Liver (tissue), 9 donors: ENCODE data around the gene CHKA. TPM values are rescaled to one million over a fixed set of nuclear protein-coding genes. Genes with fewer than 3 reads are reported as not detected.

Source experiments
- DNase-seq: peaks from one replicate; pipeline ENCODE4 v3.0.0-alpha.2; 2017; ENCODE audit warnings: low spot score
- H3K27ac ChIP-seq, 2 donors: one replicate each; pipeline ENCODE4 v1.7.0; 2013; ENCODE audit warnings: inconsistent platforms in 2 of 2, low read length in 2 of 2, control low read depth in 1 of 2, low read depth in 1 of 2, mild to moderate bottlenecking in 1 of 2
- H3K27me3 ChIP-seq, 4 donors: one replicate each; pipeline versions ENCODE4 v1.6.1 to v1.7.0; 2013; ENCODE audit warnings: low read length in 3 of 4, inconsistent platforms in 1 of 4, mild to moderate bottlenecking in 1 of 4, moderate library complexity in 1 of 4; ENCODE audit not compliant: control insufficient read depth in 4 of 4, insufficient read depth in 4 of 4
- H3K36me3 ChIP-seq, 4 donors: one replicate each; pipeline versions ENCODE4 v1.6.1 to v1.7.0; 2013; ENCODE audit warnings: low read length in 3 of 4, mild to moderate bottlenecking in 3 of 4, low read depth in 1 of 4, moderate library complexity in 1 of 4; ENCODE audit not compliant: control insufficient read depth in 4 of 4, insufficient read depth in 3 of 4
- H3K4me1 ChIP-seq, 4 donors: one replicate each; pipeline versions ENCODE4 v1.6.1 to v1.7.0; 2013; ENCODE audit warnings: low read length in 3 of 4, mild to moderate bottlenecking in 3 of 4, moderate library complexity in 1 of 4; ENCODE audit not compliant: control insufficient read depth in 4 of 4, insufficient read depth in 4 of 4
- H3K4me3 ChIP-seq, 3 donors: one replicate each; pipeline versions ENCODE4 v1.6.1 to v1.7.0; 2013; ENCODE audit warnings: low read length in 3 of 3, control low read depth in 1 of 3, low read depth in 1 of 3, mild to moderate bottlenecking in 1 of 3
- H3K9ac ChIP-seq, 2 donors: one replicate each; pipeline ENCODE4 v1.7.0; 2013; ENCODE audit warnings: low read length in 2 of 2, mild to moderate bottlenecking in 2 of 2, moderate library complexity in 2 of 2, control low read depth in 1 of 2, low read depth in 1 of 2
- H3K9me3 ChIP-seq, 4 donors: one replicate each; pipeline versions ENCODE4 v1.6.1 to v1.7.0; 2013; ENCODE audit warnings: low read length in 3 of 4; ENCODE audit not compliant: control insufficient read depth in 4 of 4
- EGR1 ChIP-seq, 2 donors: IDR thresholded peaks; 2 replicates each; pipeline ENCODE4 v1.6.1; 2016 to 2018; ENCODE audit warnings: antibody characterized with exemption in 2 of 2, low read depth in 2 of 2
- FOXA1 ChIP-seq: IDR thresholded peaks from 2 replicates; pipeline ENCODE4 v1.6.1; 2016; ENCODE audit warnings: antibody characterized with exemption
- FOXA2 ChIP-seq: IDR thresholded peaks from 2 replicates; pipeline ENCODE4 v1.6.1; 2016; ENCODE audit warnings: antibody characterized with exemption
- GABPA ChIP-seq, 2 donors: IDR thresholded peaks in 1 of 2; conservative IDR thresholded peaks in 1 of 2; 2 replicates each; pipeline ENCODE4 v1.6.1; 2016; ENCODE audit warnings: antibody characterized with exemption in 2 of 2, mild to moderate bottlenecking in 1 of 2, moderate library complexity in 1 of 2
- HNF4A ChIP-seq, 2 donors: conservative IDR thresholded peaks; 2 replicates each; pipeline ENCODE4 v1.6.1; 2016; ENCODE audit warnings: antibody characterized with exemption in 2 of 2, mild to moderate bottlenecking in 2 of 2
- HNF4G ChIP-seq: IDR thresholded peaks from 2 replicates; pipeline ENCODE4 v1.6.1; 2016; ENCODE audit warnings: antibody characterized with exemption
- JUND ChIP-seq, 2 donors: IDR thresholded peaks; 2 replicates each; pipeline ENCODE4 v1.6.1; 2016; ENCODE audit warnings: antibody characterized with exemption in 2 of 2
- NR2F2 ChIP-seq: IDR thresholded peaks from 2 replicates; pipeline ENCODE4 v1.6.1; 2016; ENCODE audit warnings: antibody characterized with exemption
- RAD21 ChIP-seq, 2 donors: IDR thresholded peaks; 2 replicates each; pipeline ENCODE4 v1.6.1; 2016; ENCODE audit warnings: antibody characterized with exemption in 2 of 2, mild to moderate bottlenecking in 2 of 2
- REST ChIP-seq: IDR thresholded peaks from 2 replicates; pipeline ENCODE4 v1.6.1; 2016; ENCODE audit warnings: antibody characterized with exemption, mild to moderate bottlenecking
- RXRA ChIP-seq, 2 donors: IDR thresholded peaks; 2 replicates each; pipeline ENCODE4 v1.6.1; 2017 to 2018; ENCODE audit warnings: antibody characterized with exemption in 2 of 2, mild to moderate bottlenecking in 1 of 2
- SP1 ChIP-seq: IDR thresholded peaks from 2 replicates; pipeline ENCODE4 v1.6.1; 2018; ENCODE audit warnings: antibody characterized with exemption, mild to moderate bottlenecking
- TAF1 ChIP-seq: conservative IDR thresholded peaks from 2 replicates; pipeline ENCODE4 v1.6.1; 2016; ENCODE audit warnings: antibody characterized with exemption, mild to moderate bottlenecking
- YY1 ChIP-seq: IDR thresholded peaks from 2 replicates; pipeline ENCODE4 v1.6.1; 2016; ENCODE audit warnings: antibody characterized with exemption, mild to moderate bottlenecking
- WGBS: extraction: QIAGEN DNeasy Blood & Tissue Kit; methylation state at CpG from one replicate; pipeline ENCODE4 v1.1.7; 2013; 5-methylcytosine and 5-hydroxymethylcytosine counted together
- polyA plus RNA-seq, 2 donors: library from polyadenylated mRNA; stranded (reverse) in 1 of 2; unstranded in 1 of 2; fragments of 200-250 nt in 1 of 2; fragments of >200 nt in 1 of 2; fragmentation: Nextera tagmentation in 1 of 2; extraction: Ambion mirVana in 1 of 2; gene quantifications; one replicate each; pipeline versions ENCODE4 v1.2.1 to v1.2.3, GENCODE V29; 2013 to 2015
- total RNA-seq, 2 donors: library from RNA; depleted of rRNA; stranded (reverse); fragments of >200 nt; gene quantifications; one replicate each; pipeline ENCODE4 v1.2.3, GENCODE V29; 2014
- TF ChIP-seq, protein P1 (sequence below): IDR thresholded peaks from 2 replicates; pipeline ENCODE4 v1.6.1; 2016; ENCODE audit warnings: antibody characterized with exemption
- TF ChIP-seq, protein P2 (sequence below): IDR thresholded peaks from 2 replicates; pipeline ENCODE4 v1.6.1; 2016; ENCODE audit warnings: antibody characterized with exemption
- TF ChIP-seq, protein P3 (sequence below): IDR thresholded peaks from 2 replicates; pipeline ENCODE4 v1.6.1; 2016; ENCODE audit warnings: antibody characterized with exemption
- donor health status: healthy.
- donor health status: healthy.
- donor health status: healthy.
- donor health status: healthy.
- donor health status: healthy.

CHKA gene
- total and polyA plus RNA-seq, 4 donors, result 11.4 to 41.9 (median 17.3) TPM

DNA sequence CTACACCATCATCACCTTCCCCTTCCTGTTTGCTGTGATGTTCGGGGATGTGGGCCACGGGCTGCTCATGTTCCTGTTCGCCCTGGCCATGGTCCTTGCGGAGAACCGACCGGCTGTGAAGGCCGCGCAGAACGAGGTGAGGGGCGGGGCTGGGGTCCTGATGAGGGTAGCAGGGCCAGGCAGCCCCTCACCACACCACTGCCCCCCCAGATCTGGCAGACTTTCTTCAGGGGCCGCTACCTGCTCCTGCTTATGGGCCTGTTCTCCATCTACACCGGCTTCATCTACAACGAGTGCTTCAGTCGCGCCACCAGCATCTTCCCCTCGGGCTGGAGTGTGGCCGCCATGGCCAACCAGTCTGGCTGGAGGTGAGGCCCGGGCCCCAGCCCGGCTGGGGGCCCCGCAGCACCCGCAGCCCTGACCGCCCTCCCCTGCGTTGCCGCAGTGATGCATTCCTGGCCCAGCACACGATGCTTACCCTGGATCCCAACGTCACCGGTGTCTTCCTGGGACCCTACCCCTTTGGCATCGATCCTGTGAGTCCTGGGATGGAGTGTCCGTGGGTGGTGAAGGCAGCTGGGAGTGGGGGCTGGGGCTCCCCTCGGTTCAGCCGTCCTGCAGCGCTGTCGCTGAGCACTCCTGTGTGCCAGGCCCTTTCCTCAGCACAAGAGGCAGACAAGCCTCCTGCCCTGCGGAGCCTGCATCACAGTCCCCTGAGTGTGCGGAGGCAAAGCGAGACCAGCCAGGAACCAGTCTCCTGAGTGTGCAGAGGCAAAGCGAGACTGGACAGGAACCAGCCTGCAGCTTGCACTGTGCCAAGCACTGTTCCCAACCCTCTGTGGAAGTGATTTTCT is 73.5 kb downstream of the CHKA start:
- Histone ChIP-seq H3K27me3 (no peaks in the 10 kb centered on the region), H3K9ac (no peak overlapping the region), H3K9me3 (no peaks in the 10 kb centered on the region), H3K4me1 (no peaks in the 10 kb centered on the region), H3K27ac (no peak overlapping the region), H3K4me3 (no peak overlapping the region), H3K36me3 (peaks cover 4 to 63% (median 13%) of the 10 kb centered on the region in 4 donors)
- DNase-seq, result no peak
- WGBS, result 94% methylated on average over 37 of the region's 37 CpGs
- TF ChIP-seq FOXA2 (no peak), TAF1 (no peak), YY1 (no peak), GABPA (IDR thresholded peaks at IDR 0.05 in 1 of 2, conservative IDR thresholded peaks at IDR 0.05 in 1 of 2) (no peak), FOXA1 (no peak), JUND (IDR thresholded peaks at IDR 0.05) (no peak), HNF4A (conservative IDR thresholded peaks at IDR 0.05) (no peak), SP1 (no peak), EGR1 (IDR thresholded peaks at IDR 0.05; ENCODE audit: low read depth in 2 of 2) (no peak), RAD21 (IDR thresholded peaks at IDR 0.05) (no peak), NR2F2 (no peak), REST (no peak)
- TF ChIP-seq, protein P1, sequence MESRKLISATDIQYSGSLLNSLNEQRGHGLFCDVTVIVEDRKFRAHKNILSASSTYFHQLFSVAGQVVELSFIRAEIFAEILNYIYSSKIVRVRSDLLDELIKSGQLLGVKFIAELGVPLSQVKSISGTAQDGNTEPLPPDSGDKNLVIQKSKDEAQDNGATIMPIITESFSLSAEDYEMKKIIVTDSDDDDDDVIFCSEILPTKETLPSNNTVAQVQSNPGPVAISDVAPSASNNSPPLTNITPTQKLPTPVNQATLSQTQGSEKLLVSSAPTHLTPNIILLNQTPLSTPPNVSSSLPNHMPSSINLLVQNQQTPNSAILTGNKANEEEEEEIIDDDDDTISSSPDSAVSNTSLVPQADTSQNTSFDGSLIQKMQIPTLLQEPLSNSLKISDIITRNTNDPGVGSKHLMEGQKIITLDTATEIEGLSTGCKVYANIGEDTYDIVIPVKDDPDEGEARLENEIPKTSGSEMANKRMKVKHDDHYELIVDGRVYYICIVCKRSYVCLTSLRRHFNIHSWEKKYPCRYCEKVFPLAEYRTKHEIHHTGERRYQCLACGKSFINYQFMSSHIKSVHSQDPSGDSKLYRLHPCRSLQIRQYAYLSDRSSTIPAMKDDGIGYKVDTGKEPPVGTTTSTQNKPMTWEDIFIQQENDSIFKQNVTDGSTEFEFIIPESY, result no peak
- TF ChIP-seq, protein P2, sequence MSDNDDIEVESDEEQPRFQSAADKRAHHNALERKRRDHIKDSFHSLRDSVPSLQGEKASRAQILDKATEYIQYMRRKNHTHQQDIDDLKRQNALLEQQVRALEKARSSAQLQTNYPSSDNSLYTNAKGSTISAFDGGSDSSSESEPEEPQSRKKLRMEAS, result no peak
- TF ChIP-seq, protein P3, sequence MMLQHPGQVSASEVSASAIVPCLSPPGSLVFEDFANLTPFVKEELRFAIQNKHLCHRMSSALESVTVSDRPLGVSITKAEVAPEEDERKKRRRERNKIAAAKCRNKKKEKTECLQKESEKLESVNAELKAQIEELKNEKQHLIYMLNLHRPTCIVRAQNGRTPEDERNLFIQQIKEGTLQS, result no peak

GRCh38 chr11:68044898-68045351 is 76.3 kb downstream of the CHKA start:
- Histone ChIP-seq H3K4me3 (no peak overlapping the region), H3K27ac (no peak overlapping the region), H3K27me3 (no peaks in the 10 kb centered on the region), H3K4me1 (peaks cover 1 to 9% (median 5%) of the 10 kb centered on the region in 4 donors), H3K9ac (no peak overlapping the region), H3K36me3 (peaks cover 0 to 41% (median 9%) of the 10 kb centered on the region in 4 donors), H3K9me3 (no peaks in the 10 kb centered on the region)
- no peak for DNase-seq
- TF ChIP-seq FOXA2 (no peak), RAD21 (IDR thresholded peaks at IDR 0.05) (no peak), REST (no peak), GABPA (IDR thresholded peaks at IDR 0.05 in 1 of 2, conservative IDR thresholded peaks at IDR 0.05 in 1 of 2) (no peak), HNF4G (no peak), RXRA (IDR thresholded peaks at IDR 0.05) (no peak), YY1 (no peak)
- TF ChIP-seq, protein P2, result no peak
- 97% methylated on average over 18 of the region's 18 CpGs for WGBS
